Mammary epithelial cell (primary cell): ENCODE measurements around the gene EVX2.

Experiments used
- EZH2 ChIP-seq: IDR thresholded peaks from 2 replicates; pipeline ENCODE4 v1.6.1; 2012; ENCODE audit warnings: low read length, inconsistent platforms, borderline replicate concordance
- TF ChIP-seq, protein P1 (sequence below), 2 donors: IDR thresholded peaks in 1 of 2; conservative IDR thresholded peaks in 1 of 2; 2 replicates each; pipeline ENCODE4 v1.5.1; 2011 to 2012; ENCODE audit warnings: inconsistent platforms in 2 of 2, low read length in 2 of 2, mild to moderate bottlenecking in 2 of 2, control low read depth in 1 of 2, low read depth in 1 of 2; ENCODE audit not compliant: insufficient read depth in 1 of 2; ENCODE audit errors: extremely low read depth in 1 of 2

GRCh38 chr2:176105078-176105729, 21.4 kb upstream of the EVX2 start:
- TF ChIP-seq, protein P1, sequence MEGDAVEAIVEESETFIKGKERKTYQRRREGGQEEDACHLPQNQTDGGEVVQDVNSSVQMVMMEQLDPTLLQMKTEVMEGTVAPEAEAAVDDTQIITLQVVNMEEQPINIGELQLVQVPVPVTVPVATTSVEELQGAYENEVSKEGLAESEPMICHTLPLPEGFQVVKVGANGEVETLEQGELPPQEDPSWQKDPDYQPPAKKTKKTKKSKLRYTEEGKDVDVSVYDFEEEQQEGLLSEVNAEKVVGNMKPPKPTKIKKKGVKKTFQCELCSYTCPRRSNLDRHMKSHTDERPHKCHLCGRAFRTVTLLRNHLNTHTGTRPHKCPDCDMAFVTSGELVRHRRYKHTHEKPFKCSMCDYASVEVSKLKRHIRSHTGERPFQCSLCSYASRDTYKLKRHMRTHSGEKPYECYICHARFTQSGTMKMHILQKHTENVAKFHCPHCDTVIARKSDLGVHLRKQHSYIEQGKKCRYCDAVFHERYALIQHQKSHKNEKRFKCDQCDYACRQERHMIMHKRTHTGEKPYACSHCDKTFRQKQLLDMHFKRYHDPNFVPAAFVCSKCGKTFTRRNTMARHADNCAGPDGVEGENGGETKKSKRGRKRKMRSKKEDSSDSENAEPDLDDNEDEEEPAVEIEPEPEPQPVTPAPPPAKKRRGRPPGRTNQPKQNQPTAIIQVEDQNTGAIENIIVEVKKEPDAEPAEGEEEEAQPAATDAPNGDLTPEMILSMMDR (conservative IDR thresholded peaks at IDR 0.05 in 1 of 2, IDR thresholded peaks at IDR 0.05 in 1 of 2; ENCODE audit: extremely low read depth in 1 of 2, insufficient read depth in 1 of 2, low read depth in 1 of 2, low read length in 2 of 2): no peak
- peak; percentile 54 for TF ChIP-seq EZH2
